H7 (cell line): ENCODE measurements around the gene MAN1C1. TPM values are rescaled to one million over a fixed set of nuclear protein-coding genes. Genes with fewer than 3 reads are reported as not detected.

Experiments used
- DNase-seq: peaks from one replicate; pipeline ENCODE4 v3.0.0; 2012
- H3K27me3 ChIP-seq: 2 replicates; pipeline ENCODE4 v1.6.0; 2011; ENCODE audit warnings: mild to moderate bottlenecking, low read length; ENCODE audit not compliant: control insufficient read depth, insufficient read depth
- H3K36me3 ChIP-seq: replicated peaks from 2 replicates; pipeline ENCODE4 v1.5.1; 2011; ENCODE audit warnings: low read length; ENCODE audit not compliant: control insufficient read depth, insufficient read depth
- H3K4me3 ChIP-seq: 2 replicates; pipeline ENCODE4 v1.5.1; 2011; ENCODE audit warnings: low read depth, mild to moderate bottlenecking, control low read depth, low read length, moderate library complexity; ENCODE audit not compliant: insufficient read depth
- total RNA-seq: library from RNA; depleted of rRNA; stranded (reverse); fragments of >200 nt; shearing (Covaris generic); gene quantifications from 2 replicates; pipeline ENCODE4 v1.2.3, GENCODE V29; 2014; rRNA removed

MAN1C1 gene
- total RNA-seq = 19.5 and 25.6 TPM in 2 replicates

GRCh38 chr1:25616095-25616986 is at the start of gene MAN1C1:
TSS of gene MAN1C1 (plus strand) at chr1:25616791. CDS start at chr1:25617798, 1,007 bp downstream.
- peaks cover 20% of the 10 kb centered on the region for H3K27me3 ChIP-seq
- no peaks in the 10 kb centered on the region for H3K36me3 ChIP-seq
- DNase-seq = peak; percentile 99
- peak within 1 kb of the TSS; percentile 82 for H3K4me3 ChIP-seq

GRCh38 chr1:25567710-25568089 is 48.9 kb upstream of the MAN1C1 start:
- no peak for DNase-seq
- H3K27me3 ChIP-seq = no peaks in the 10 kb centered on the region
- no peak overlapping the region for H3K4me3 ChIP-seq
- no peaks in the 10 kb centered on the region; the same call in none of the 2 replicates for H3K36me3 ChIP-seq

DNA sequence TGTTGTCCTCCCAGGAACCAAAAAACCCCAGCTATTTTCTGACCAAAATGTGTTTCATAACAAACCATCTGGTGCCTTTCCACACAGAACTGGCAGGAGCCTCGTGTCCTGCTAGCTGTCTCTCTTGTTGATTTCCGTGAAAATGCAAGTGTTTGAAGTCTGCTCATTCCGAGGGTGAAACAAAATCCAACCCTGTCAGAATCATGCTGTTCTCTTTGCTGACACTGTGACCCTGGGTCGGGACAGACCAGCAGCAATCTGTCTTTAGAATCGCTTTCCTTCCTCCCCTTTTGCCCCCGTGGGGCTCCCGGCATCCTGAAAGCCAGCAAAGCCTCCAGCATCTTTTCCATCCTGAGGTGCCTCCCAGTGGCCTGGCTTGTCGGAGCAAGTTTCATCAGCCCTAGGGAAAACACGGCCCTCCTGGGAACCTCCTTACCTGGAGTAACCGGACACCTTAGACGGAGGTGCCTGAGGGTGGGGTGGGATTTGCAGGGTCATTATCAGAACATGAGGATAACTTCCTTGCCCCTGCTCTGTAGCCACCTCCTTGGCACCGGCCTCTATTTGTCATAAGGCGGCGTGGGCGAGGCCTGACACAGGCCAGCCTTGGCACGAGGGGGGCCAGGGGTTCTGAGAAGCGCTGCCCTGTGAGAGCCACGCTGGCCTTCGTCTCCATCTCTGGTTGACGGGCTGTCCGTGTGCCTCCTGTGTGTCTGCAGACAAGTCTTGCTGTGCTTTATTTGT is 48.3 kb upstream of the MAN1C1 start:
- DNase-seq = peak; percentile 91
- Histone ChIP-seq H3K36me3 (no peaks in the 10 kb centered on the region; the same call in 1 of the 2 replicates), H3K4me3 (no peak overlapping the region), H3K27me3 (no peaks in the 10 kb centered on the region)

- Histone ChIP-seq H3K4me3 (no peak overlapping the region), H3K27me3 (no peaks in the 10 kb centered on the region), H3K36me3 (no peaks in the 10 kb centered on the region)
- no peak for DNase-seq
Observed at GRCh38 chr1:25568834-25569596, 47.6 kb upstream of the MAN1C1 start.

GRCh38 chr1:25569597-25570396 is 46.8 kb upstream of the MAN1C1 start:
- Histone ChIP-seq H3K27me3 (no peaks in the 10 kb centered on the region), H3K4me3 (no peak overlapping the region), H3K36me3 (no peaks in the 10 kb centered on the region)
- no peak for DNase-seq

GRCh38 chr1:25570798-25571521 is 45.6 kb upstream of the MAN1C1 start:
- no peak for DNase-seq
- Histone ChIP-seq H3K36me3 (no peaks in the 10 kb centered on the region), H3K27me3 (no peaks in the 10 kb centered on the region), H3K4me3 (no peak overlapping the region)

GRCh38 chr1:25571522-25571970 is 45.0 kb upstream of the MAN1C1 start:
- DNase-seq = no peak
- no peaks in the 10 kb centered on the region for H3K27me3 ChIP-seq
- H3K4me3 ChIP-seq = no peak overlapping the region
- no peaks in the 10 kb centered on the region for H3K36me3 ChIP-seq

GRCh38 chr1:25572107-25572506 is 44.5 kb upstream of the MAN1C1 start:
- H3K27me3 ChIP-seq = no peaks in the 10 kb centered on the region
- H3K36me3 ChIP-seq = no peaks in the 10 kb centered on the region
- DNase-seq = no peak
- no peak overlapping the region for H3K4me3 ChIP-seq

DNA sequence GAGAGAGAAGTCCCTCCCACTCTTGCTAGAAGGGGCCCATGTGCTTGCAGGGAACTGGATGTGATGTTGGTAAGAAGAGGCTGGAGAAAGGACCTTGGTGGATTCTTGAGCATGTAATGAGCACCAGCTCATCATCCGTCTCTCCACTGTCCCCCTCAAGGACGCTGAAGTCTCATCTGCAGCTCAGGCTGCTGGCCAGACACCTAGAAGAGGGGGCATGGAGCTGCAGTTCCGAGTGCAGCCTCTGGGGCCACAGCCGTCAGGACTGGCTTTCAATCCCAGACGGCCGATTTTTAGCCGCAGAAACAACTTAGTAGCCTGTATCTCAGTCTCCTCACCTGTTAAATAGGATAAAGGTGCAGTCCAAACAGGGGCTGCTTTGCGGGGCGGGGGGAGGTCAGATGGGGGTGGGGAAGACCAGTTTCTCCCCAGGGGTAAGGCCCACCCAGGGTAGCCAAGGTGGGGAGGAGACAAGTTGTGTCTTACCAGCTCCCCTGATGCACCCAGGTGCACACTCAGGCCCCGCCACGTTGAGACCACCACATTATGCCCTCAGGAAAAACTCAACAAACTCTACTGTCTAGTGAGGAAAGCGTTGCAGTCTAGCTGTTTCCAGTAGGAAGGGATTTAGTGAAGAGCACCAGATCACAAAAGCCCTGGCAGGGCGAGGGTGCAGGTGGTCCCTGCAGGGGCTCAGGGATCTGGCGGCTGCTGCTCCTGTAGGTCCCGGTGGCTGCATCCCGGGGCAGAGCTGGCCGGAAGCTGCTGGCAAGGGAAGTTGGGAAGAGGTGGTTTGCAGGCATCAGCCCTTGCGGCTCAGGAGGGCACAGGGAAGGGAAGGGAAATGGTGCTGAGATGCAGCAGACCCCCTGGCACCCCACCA is 43.6 kb upstream of the MAN1C1 start:
- Histone ChIP-seq H3K36me3 (no peaks in the 10 kb centered on the region), H3K27me3 (no peaks in the 10 kb centered on the region), H3K4me3 (no peak overlapping the region)
- DNase-seq = peak; percentile 92

DNA sequence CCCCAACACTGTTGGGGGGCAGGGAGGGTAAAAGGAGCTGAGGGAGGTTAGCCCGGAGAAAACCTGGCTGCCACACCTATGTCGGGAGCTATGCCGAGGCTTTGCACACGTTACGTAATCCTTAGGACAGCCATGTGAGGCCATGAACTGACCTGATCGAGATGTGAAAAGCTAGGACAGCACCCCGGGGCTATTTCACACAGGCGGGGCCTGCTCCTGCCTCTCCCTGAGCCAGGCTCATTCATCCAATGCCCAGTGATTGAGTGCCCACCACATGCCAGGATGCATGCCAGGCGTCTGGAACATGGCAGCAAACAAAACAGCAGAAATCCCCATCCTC is 43.0 kb upstream of the MAN1C1 start:
- no peak for DNase-seq
- Histone ChIP-seq H3K36me3 (no peaks in the 10 kb centered on the region), H3K27me3 (no peaks in the 10 kb centered on the region), H3K4me3 (no peak overlapping the region)

GRCh38 chr1:25573961-25574360 is 42.6 kb upstream of the MAN1C1 start:
- Histone ChIP-seq H3K36me3 (no peaks in the 10 kb centered on the region), H3K4me3 (no peak overlapping the region), H3K27me3 (no peaks in the 10 kb centered on the region)
- DNase-seq = no peak

DNA sequence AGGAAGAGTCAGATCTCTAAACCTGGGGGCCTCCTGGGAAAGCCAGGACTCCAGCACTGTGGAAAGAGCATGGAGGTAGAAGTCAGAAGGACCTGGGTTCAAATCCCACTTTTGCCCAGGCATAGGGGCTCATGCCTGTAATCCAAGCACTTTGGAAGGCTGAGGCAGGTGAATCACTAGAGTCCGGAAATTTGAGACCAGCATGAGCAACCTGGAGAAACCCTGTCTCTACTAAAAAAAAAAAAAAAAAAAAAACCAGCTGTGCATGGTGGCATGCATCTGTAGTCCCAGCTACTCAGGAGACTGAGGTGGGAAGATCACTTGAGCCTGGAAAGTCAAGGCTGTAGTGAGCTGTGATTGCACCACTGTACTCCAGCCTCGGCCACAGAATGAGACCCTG is 41.4 kb upstream of the MAN1C1 start:
- Histone ChIP-seq H3K36me3 (no peaks in the 10 kb centered on the region), H3K4me3 (no peak overlapping the region), H3K27me3 (no peaks in the 10 kb centered on the region)
- no peak for DNase-seq
